HG03045 (cell line): Measurements from ENCODE around the gene UNC13B.

Experiments
- ATAC-seq: cut with Tn5 transposase; IDR thresholded peaks from one replicate; pipeline ENCODE4 v1.9.1; 2021; ENCODE audit warnings: mild to moderate bottlenecking, moderate library complexity; ENCODE audit not compliant: unreplicated experiment

The UNC13B gene

DNA sequence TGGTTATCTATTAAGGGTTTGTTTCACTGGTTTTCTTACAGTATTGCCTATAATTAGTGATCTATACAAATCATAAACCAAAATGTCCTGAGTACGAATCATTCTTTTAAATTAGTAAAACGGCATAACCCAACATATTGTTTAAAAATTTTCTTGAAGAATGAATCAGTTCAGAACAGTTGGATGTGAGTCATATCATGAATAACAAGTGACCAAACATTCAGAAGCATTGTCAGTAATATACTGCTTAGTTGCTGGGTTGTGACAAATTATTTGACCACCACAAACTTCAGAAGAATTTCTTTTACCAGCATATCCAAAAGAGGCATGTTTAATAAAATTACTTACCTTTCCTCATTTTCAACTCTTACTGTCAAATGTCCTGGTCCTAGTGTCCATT, 111.2 kb downstream of the UNC13B start:
- ATAC-seq, result no peak

DNA sequence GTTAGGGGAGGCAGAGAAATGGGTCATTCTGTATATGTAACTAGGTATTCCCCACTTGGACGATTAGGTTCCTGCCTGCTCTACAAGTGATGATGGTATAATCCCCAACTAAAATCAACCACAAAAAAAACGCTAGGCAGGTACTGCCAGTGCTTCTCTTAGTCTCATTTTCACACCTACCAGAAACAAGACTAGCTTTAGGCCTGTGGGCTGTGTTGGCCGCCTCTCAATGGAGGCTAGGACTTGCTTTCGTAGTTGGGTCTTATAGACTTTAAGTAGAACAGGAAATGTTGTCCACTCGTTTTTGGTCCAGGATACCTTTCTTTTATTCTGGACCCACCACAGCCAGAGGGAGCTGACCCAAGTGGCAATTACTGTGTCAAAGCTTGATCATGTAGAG, 111.8 kb downstream of the UNC13B start:
- ATAC-seq, result no peak

DNA sequence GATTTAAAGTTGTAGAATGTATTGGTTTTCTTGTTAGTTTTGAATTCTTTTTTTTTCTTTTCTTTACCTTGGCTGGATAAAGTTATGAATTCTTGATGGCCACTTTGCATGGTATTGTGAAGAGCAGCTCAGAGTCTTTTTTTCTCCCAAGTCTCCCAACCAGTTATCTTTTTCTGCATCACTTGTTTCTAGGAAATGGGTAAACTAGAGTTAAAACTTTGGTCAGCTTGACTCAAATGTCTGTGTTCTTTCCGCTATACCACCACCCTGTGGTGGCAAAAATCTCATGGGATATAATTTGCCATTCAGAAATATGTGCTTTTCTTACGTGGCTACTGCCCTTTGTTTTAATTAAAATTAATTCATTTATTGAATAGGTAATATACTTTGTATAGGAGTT, 113.2 kb downstream of the UNC13B start:
- ATAC-seq, result no peak

DNA sequence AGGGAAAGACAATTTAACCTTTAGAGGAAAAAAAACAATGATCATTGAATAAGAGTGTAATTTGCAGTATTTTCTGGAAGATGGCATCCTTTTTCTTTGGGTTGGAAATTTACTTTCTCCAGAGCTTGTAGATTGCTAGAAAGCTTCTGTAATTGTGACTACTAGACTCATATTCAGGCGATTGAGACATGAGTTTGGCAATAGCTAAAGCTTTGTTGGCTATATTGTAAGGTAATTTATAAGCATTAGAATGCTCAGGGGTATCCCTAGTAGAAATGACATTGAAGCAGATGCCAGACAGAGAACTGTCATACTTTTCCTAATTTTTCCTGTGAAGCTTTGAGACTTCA, 115.3 kb downstream of the UNC13B start:
- no peak for ATAC-seq

DNA sequence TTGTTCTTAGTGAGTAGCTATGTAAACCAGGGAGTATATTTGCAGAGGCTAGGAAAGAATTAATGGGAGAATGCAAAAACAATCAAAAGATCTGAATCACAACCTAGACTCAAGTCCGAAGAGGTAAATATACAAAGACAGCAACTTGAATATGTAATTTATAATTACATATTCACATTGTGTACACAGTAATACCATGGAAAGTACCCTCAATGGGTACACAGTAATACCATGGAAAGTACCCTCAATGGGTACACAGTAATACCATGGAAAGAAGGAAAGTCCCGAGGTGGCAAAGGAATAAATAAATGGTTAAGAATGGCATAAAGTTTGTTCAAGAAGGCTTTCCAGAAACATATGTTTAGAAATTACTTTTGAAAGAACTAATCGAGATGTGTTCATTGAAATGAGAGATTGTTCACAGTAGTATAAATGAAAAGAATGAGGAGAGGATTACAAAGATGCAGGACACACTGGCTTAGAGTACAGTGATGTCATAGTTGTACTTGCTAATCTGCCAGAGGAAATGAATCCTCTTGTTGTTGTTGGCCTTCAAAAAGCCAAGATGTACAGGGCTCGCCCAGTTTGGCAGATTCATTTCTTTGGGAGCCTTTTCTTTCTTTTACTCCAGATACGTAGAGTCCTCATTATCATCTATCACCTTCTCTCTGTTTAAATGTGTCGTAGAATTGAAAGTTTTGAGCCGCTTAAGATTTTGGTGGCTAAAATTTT, 116.0 kb downstream of the UNC13B start:
- ATAC-seq, result no peak

DNA sequence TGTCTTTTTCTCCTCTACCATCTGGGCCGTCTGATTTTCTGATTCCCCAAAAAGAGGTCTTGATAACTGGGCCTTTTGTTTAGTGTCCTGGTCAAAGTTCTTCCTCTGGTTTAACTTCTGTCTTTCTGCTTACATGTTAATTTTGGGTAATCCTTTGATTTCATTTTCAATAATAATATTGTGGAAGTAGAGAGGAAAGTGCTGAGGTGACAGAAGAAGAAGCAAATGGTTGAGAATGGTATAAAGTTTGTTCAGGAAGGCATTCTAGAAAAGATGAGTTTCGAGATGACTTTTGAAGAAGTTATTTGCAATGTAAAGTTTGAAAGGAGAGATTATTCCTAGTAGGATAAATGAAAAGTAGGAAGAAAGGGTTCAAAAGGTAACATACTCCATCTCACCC, 118.1 kb downstream of the UNC13B start:
- ATAC-seq, result no peak

DNA sequence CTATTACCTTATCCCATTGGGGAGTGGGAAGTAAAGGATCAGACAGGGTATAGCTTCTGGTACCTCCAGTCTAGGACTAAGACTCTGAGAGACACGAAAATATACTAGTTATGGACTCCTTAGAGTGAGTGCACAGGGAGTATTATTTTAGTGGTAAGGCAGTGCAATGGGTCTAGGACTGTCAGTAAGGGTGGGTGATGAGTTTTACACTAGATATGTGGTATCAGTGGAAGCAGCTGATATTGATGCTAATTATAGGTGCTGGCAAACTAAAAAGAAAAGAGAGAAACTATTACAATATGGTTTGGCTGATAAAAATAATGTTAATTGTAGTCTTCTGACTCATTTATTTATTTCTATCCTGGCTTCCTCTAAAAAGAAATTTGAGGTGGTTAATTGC, 118.6 kb downstream of the UNC13B start:
- ATAC-seq, result no peak

DNA sequence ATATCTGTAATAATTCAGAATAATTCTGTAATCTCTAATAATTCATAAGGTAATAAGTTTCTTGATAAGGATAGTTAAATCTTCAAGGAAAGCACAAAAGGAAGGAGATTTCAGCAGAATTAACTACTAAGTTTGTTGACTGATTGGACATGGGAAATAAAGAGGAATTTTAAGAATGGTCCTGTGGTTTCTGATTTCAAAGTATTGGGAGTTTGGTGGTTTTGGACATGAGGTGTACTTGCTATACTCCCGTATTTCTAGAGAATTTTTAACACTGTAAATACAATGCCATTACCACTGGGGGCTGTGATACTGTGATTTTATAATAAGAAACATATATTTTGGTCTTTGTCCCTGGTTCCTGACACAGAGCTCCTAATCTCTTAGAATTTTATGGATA, 123.9 kb downstream of the UNC13B start:
- no peak for ATAC-seq

DNA sequence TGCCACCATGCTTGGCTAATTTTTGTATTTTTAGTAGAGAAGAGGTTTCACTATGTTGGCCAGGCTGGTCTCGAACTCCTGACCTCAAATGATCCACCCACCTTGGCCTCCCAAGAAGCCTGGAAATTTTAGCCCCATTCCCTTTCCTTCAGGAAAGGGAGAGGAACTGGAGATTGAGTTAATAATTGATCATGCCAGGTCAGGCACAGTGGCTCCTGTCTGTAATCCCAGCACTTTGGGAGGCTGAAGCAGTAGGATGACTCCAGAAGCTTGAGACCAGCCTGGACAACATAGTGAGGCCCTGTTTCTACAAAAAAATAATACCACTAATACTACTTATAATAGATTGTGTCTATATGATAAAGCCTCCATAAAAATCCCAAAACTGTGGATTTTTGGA, 124.6 kb downstream of the UNC13B start:
- ATAC-seq, result no peak

DNA sequence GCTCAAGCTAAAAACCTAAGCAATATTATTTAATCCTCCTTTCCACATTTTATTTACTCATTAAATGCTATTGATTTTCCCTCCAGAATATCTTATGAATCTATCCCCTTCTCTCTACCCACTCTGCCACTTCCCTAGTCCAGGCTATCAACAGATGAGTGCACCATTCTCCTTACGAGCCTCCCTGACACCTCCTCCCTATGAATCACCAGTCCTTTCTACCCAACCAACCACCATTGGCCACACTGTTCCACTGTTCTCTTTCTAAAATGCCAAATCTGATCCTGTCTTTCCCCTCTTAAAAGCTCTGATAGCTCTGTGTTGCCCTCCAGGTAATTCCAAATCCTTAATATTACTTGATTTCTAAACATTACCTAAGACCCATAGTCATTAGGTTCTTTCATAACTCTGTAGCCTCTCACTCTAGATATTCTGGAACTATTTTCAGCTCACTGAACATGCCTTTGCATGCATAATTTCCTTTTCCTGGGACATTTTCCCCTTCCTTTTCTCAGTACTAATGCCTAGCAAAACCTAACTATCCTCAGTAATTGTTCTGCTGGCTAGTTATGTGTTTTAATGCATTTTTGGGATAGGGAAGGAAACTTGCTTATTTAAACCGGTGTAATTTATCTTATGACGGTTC, 126.3 kb downstream of the UNC13B start:
- ATAC-seq, result no peak

DNA sequence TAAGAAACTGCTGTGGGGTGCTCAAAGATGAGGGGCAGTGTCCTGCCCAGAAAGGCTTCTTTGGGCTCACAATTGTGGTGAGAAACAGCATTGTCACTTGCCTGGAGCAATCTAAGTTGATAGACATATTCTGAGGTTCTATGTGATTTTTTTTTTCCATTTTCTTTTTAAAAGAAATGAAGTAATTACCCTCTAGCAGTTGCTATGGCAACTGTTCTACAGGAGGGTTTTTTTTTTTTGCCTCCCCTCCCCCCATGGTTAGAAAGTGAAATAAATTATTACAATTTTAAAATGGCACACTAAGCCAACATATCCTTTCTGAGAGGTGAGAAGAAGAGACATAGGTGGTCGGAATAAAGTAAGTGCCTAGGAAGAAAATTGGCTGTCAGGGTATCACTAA, 127.0 kb downstream of the UNC13B start:
- no peak for ATAC-seq

DNA sequence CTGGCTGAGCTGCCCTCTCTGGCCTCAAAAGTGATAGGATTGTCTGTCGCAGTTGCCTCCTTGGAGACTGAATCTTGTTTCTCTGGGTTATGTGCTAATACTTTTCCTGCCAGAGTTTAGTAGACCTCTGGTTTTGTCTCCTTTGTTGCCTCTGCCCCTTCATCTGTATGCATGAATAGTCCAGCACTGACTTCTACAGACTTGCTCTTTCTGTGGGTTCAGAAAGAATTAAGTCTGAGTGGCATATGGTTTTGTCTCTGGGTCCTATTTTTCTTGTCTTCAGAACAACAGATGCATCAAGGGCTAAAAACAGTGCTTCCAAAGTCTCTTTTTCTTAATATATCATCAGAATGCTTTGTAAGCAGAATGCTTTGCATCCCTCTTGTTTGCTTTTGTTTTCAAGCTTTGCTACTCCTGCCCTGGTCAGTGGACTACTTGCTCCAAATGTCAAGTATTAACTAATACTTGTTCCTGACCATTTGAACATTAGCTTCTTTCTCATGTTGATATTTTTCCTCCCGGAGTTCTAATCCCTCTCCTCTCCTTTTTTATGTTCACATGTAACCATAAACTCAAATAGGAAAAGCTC, 131.7 kb downstream of the UNC13B start:
- no peak for ATAC-seq

DNA sequence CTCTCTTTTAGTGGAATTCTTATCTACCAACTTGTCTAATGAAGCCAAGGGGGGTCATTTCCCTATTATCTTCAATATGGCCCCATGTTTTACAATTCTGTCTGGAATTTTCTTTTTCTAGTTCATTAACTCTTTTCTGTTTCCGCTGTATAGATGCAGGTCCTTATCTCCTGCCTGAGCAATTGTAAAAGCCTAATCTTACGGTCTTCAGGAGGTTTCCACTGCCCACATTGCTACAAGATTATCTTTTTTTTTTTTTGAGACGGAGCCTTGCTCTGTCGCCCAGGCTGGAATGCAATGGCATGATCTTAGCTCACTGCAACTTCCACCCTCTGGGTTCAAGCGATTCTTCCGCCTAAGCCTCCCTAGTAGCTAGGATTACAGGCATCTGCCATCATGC, 132.3 kb downstream of the UNC13B start:
- ATAC-seq, result no peak

DNA sequence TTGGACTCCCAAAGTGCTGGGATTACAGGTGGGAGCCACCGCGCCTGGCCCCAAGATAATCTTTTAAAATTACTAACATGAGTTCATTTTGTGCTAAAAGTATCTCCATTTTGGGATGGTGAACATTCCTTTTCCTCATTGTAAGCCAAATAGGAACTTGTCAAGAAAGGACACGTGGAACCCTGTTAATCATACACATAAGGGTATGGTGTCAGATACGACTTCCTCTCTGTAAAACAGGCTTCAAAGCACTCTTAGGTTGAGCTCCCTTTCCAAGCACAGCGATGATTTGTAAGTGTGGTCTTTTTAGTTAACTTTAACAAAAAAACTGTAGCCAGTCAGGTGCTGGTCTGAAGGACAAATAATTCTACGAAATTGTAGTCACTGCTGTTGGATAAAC, 132.7 kb downstream of the UNC13B start:
- ATAC-seq, result no peak

DNA sequence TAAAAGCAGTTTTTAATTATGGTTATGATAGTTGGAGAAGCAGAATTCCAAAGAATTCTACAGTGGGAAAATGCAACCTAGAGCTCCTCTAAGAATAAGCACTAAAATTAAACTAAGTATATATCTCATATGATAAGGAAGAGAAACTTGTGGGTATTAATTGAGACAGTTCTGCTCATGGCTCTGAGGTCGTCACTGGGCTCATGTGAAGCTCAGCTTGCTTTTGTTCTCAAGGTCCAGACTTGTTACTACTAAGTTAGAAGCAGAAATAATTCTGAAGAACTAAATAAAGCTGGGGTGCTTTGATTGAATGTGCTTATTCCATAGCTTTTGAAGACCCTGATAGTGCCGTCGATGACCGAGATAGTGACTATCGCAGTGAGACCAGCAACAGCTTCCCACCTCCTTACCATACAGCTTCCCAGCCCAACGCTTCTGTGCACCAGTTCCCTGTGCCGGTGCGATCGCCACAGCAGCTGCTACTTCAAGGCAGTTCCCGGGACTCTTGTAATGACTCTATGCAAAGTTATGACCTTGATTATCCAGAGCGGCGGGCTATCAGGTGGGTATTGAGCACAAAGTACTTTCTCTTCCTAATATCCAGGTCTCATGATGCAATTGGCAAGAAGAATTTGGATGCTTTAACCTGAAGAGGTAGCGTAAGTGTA, 133.7 kb downstream of the UNC13B start:
- no peak for ATAC-seq

DNA sequence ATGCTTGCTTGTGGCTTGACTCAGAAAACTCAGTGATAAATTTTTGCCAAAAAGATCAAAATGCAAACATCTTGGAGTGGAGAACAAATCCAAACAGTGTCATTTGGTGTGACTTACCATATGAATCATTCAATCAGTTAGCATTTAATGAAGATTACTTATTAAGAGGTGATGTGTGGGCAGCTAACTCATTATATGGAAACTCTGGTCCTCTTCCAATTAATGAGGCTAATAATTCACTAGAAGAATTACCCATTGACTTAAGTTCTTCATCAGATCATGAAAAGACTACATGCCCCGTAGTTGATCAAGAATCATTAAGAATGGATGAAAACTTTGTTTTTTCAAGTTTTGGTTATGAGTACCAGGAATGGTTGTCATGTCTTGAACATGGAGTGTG, 141.8 kb downstream of the UNC13B start:
- no peak for ATAC-seq

DNA sequence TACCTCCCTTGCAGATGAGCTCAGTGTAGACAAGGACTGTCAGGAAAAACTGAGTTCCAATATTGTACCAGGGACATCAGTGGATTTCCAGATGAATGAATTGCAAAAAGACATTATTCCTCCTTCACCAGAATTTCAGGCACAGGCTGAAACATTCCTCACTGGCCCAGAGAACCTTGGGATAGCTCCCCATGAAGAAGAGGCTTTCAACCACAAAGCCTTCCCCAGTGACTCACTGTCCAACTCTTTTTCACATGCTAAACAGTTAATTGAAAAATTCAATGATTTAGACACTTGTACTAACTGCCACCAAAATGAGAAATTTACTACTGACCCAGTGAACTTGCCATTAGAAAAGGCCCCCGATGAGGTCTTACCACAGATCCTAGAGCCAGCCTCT, 144.5 kb downstream of the UNC13B start:
- ATAC-seq, result no peak

DNA sequence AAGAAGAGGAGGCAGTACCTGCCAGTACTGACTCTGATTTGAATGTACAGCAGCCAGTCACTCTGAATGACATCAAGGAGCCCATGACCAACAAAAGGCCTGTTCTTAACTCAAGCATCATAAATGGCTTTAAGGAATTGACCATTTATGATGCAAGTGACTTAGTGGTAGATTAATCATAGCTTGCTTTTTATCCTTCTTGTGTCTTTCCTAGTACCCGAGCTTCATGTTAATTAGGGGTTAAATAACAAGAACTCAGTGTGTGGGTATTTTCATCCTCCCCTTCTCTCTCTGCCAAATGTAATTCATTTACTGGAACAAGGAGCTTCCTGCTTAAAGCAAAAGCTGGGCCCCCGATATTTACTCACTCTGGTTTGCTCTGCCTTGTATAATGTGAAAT, 146.5 kb downstream of the UNC13B start:
- no peak for ATAC-seq

DNA sequence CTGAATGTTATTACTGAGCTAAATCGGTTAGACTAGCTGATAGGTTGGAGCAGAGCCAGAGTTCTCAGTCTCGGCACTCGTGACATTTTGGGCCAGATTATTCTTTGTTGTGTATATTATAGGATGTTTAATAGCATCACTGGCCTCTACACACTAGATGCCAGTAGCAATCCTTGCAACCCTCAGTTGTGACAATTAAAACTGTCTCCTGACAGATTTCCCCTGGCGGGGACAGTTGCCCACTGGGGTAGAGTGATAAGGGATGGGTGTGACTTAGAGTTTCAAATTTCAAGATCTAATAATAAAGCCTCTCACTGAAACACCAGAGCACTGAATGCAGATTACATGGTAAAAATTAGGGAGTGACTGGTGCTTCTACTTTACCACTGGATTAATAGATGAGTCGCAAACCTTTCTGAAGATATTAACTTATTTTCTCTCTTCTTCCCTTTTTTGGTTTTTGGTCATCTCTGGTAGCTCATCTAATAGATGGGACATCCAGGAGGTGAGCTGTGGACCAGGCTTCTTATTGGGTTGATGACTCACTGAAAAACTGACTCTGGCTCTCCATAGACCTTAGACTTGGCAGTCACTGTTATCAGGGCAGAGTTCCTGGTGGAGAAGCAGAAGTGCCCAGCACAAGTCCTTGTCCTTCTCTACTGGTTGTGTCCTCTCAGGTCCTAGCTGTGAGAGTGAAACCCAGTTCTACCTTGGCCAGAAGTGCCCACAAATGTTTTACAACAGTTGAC, 150.3 kb downstream of the UNC13B start:
- ATAC-seq, result no peak

DNA sequence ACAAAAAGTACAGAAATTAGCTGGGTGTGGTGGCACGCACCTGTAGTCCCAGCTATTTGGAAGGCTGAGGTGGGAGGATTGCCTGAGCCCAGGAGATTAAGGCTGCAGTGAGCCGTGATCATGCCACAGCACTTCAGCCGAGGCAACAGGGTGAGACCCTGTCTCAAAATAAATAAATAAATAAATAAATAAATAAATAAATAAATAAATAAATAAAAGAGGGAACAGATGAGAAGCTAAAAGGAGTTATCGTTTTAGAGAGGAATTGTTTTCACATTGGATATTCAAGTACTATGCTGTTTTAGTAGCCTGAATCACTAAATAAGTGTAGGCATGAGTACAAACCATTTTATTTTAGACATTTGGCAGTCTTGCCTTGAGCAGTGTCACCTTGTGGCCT, 151.7 kb downstream of the UNC13B start:
- no peak for ATAC-seq

DNA sequence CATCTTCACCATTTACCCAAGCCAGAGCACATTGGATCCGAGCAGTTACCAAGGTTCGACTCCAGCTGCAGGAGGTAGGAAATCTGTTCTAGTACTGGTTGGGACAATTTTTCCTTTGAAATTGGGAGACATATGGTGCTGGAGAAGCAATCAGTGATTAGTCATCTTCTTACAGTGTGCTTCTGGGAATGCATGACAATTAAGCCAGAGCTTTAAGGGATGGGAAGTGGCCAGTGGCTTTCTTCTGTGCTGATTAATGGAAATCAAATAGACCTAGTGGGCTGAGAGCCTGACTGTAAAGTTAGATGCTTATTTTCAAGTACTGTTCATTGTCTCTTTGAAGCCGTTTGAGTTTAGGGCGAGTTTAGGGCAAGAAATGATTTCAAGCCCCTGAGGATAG, 152.1 kb downstream of the UNC13B start:
- ATAC-seq, result no peak
